ENCODE data around the gene PMEL. TPM values are rescaled to one million over a fixed set of nuclear protein-coding genes. Genes with fewer than 3 reads are reported as not detected.
A peak's percentile ranks its signal among the peaks of the same experiment; 100 is the strongest.

Gene PMEL
- total RNA-seq, 1 experiment from 2014 or later = 2.1 TPM

DNA sequence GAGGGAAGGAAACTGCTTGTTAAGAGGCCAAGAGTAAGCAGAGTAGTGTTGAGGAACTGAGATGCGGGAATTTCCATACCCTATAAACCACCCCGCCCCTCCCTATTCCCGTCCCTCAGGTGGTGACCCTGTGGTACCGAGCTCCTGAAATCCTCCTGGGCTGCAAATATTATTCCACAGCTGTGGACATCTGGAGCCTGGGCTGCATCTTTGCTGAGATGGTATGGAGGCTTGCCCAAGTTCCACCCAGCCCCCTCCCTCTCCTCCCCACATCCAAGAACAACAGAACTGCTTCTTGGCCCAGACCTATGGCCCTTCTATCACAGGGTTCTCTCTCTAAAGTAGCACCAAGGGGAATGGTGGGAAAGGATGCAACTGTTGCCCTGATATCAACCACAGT lies 3.5 kb upstream of the PMEL start:
- no peak overlapping the region for H3K27ac Mint-ChIP-seq (ENCODE audit: unreplicated experiment)
- DNase-seq = no peak
- BruUV-seq (replicated peaks) = no TSS peak
- H3K4me1 Mint-ChIP-seq (ENCODE audit: low read depth, unreplicated experiment) = peaks cover 24% of the 10 kb centered on the region
- intact Hi-C loops (cut with micrococcal nuclease; ENCODE audit: unreplicated experiment) = no loop called here
- no peak overlapping the region for H3K4me3 Mint-ChIP-seq (ENCODE audit: low read depth, unreplicated experiment)
- no peaks in the 10 kb centered on the region for H3K27me3 Mint-ChIP-seq (ENCODE audit: unreplicated experiment)
- H3K9me3 Mint-ChIP-seq (ENCODE audit: low read depth, unreplicated experiment) = no peaks in the 10 kb centered on the region
- TF ChIP-seq, protein P1, sequence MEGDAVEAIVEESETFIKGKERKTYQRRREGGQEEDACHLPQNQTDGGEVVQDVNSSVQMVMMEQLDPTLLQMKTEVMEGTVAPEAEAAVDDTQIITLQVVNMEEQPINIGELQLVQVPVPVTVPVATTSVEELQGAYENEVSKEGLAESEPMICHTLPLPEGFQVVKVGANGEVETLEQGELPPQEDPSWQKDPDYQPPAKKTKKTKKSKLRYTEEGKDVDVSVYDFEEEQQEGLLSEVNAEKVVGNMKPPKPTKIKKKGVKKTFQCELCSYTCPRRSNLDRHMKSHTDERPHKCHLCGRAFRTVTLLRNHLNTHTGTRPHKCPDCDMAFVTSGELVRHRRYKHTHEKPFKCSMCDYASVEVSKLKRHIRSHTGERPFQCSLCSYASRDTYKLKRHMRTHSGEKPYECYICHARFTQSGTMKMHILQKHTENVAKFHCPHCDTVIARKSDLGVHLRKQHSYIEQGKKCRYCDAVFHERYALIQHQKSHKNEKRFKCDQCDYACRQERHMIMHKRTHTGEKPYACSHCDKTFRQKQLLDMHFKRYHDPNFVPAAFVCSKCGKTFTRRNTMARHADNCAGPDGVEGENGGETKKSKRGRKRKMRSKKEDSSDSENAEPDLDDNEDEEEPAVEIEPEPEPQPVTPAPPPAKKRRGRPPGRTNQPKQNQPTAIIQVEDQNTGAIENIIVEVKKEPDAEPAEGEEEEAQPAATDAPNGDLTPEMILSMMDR (IDR thresholded peaks at IDR 0.05; ENCODE audit: unreplicated experiment) = no peak
- H3K36me3 Mint-ChIP-seq (ENCODE audit: insufficient read depth, unreplicated experiment) = peaks cover 33% of the 10 kb centered on the region
- CTCF ChIA-PET = interaction anchor here (0.6 to 1.4 kb wide), 2 partner anchors 13 to 38 kb away, joined by 5 to 7 read pairs; no protein-coding TSS in a partner anchor

DNA sequence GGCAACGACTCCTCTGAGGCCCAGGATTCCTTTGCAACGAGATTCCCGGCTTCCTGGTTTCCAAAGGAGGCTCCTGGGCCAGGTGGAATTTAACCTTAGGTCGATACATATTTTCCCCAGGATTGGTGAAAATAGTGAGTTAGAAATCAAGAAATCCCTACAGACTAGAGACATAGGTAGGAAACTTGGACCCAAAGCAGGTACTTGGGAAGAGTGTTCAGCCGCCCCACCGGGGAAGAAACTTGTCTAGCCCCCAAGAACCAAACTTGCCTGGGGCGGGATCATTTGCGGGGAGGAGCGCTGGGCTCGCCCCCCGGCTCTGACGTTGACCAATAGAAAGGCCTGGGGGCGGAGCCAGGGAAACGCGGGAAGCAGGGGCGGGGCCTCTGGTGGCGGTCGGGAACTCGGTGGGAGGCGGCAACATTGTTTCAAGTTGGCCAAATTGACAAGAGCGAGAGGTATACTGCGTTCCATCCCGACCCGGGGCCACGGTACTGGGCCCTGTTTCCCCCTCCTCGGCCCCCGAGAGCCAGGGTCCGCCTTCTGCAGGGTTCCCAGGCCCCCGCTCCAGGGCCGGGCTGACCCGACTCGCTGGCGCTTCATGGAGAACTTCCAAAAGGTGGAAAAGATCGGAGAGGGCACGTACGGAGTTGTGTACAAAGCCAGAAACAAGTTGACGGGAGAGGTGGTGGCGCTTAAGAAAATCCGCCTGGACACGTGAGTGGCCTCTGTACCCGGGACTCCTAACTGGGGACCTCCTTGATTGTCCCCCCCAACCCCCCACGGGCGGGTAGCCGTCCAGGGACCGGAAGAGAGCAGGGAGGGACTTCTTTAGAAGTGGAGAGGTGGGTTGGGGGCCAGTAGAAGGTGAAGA lies 803 bp upstream of the PMEL start, which contains the start of gene CDK2:
TSS of gene CDK2 (plus strand) at position 423 of the 874 bp plus-strand sequence. CDS start at position 602, 179 bp downstream.
- Mint-ChIP-seq H3K27ac (ENCODE audit: unreplicated experiment) (peak within 1 kb of the TSS; percentile 94), H3K9me3 (ENCODE audit: low read depth, unreplicated experiment) (no peaks in the 10 kb centered on the region), H3K4me3 (ENCODE audit: low read depth, unreplicated experiment) (peak within 1 kb of the TSS; percentile 98), H3K36me3 (ENCODE audit: insufficient read depth, unreplicated experiment) (peaks cover 29% of the 10 kb centered on the region), H3K4me1 (ENCODE audit: low read depth, unreplicated experiment) (peaks cover 24% of the 10 kb centered on the region), H3K27me3 (ENCODE audit: unreplicated experiment) (no peaks in the 10 kb centered on the region)
- CTCF ChIA-PET = interaction anchor here (0.7 kb wide), 1 partner anchor 45 kb away, joined by 8 read pairs; no protein-coding TSS in a partner anchor
- BruUV-seq (replicated peaks) = TSS peak; percentile 68
- TF ChIP-seq, protein P1 (IDR thresholded peaks at IDR 0.05; ENCODE audit: unreplicated experiment) = no peak
- peak; percentile 96 for DNase-seq
- intact Hi-C loops (cut with micrococcal nuclease; ENCODE audit: unreplicated experiment) = no loop called here

DNA sequence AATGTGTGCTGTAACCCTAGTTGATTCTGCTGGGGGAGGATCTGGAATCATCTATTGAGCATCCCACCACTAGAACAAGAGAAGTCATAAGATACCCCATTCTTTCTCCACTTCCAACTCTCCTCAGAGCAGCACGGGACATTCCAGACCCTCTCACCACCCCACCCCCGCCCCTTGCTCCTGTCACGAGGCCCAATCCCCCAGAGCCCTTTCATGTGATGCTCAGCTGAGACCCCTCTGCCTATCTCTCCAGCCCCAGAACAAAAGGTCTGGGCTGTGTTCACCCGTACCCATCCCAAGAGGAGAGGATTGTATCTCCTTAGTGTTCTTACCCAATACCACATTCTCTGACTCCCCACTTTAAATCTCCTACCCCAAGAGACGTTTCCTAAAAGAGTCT lies 602 bp downstream of the PMEL start:
- no peak overlapping the region for H3K4me3 Mint-ChIP-seq (ENCODE audit: low read depth, unreplicated experiment)

DNA sequence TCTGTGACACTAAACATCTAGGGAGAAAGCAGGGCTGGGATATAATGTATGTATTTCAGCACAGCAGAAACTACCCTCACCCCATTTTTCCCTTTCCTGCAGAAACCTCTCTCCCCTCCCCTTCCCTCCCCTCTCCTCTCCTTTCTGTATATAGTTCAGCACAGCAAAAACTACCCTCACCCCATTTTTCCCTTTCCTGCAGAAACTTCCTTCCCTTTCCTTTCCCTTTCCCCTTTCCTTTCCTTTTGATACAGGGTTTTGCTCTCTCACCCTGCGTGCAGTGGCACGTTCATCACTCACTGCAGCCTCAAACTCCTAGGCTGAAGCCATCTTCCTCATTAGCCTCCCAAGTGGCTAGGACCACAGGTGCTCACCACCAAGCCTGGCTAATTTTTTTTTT lies 2.1 kb downstream of the PMEL start:
- no TSS peak for BruUV-seq (replicated peaks)
- no peaks in the 10 kb centered on the region for H3K27me3 Mint-ChIP-seq (ENCODE audit: unreplicated experiment)
- H3K36me3 Mint-ChIP-seq (ENCODE audit: insufficient read depth, unreplicated experiment) = peaks cover 22% of the 10 kb centered on the region
- no peak for DNase-seq
- H3K27ac Mint-ChIP-seq (ENCODE audit: unreplicated experiment) = no peak overlapping the region
- CTCF ChIA-PET = no interaction called here
- peaks cover 24% of the 10 kb centered on the region for H3K4me1 Mint-ChIP-seq (ENCODE audit: low read depth, unreplicated experiment)
- H3K4me3 Mint-ChIP-seq (ENCODE audit: low read depth, unreplicated experiment) = no peak overlapping the region
- intact Hi-C loops (cut with micrococcal nuclease; ENCODE audit: unreplicated experiment) = no loop called here
- TF ChIP-seq, protein P1 (IDR thresholded peaks at IDR 0.05; ENCODE audit: unreplicated experiment) = no peak
- H3K9me3 Mint-ChIP-seq (ENCODE audit: low read depth, unreplicated experiment) = no peaks in the 10 kb centered on the region

More for the DNA sequence above, 602 bp downstream of the PMEL start:
- Mint-ChIP-seq H3K27ac (ENCODE audit: unreplicated experiment) (peak overlapping the region; percentile 94), H3K36me3 (ENCODE audit: insufficient read depth, unreplicated experiment) (peaks cover 22% of the 10 kb centered on the region), H3K9me3 (ENCODE audit: low read depth, unreplicated experiment) (no peaks in the 10 kb centered on the region), H3K27me3 (ENCODE audit: unreplicated experiment) (no peaks in the 10 kb centered on the region), H3K4me1 (ENCODE audit: low read depth, unreplicated experiment) (peaks cover 24% of the 10 kb centered on the region)
- TF ChIP-seq, protein P1 (IDR thresholded peaks at IDR 0.05; ENCODE audit: unreplicated experiment) = no peak
- no peak for DNase-seq
- intact Hi-C loops (cut with micrococcal nuclease; ENCODE audit: unreplicated experiment) = no loop called here
- CTCF ChIA-PET = no interaction called here
- no TSS peak for BruUV-seq (replicated peaks)
